Astrocyte (in vitro differentiated cells and primary cell): ENCODE data around the gene GP1BA. TPM values are rescaled to one million over a fixed set of nuclear protein-coding genes. Genes with fewer than 3 reads are reported as not detected.
A peak's percentile ranks its signal among the peaks of the same experiment; 100 is the strongest.
"Not testable (repeated sequence)": the region's sequence is repeated elsewhere in the genome, so short reads cannot be mapped to it uniquely, and the experiment has no call there.

Experiments used
- DNase-seq: peaks from one replicate; pipeline ENCODE4 v3.0.0-alpha.2; 2010; ENCODE audit warnings: low read depth
- FAIRE-seq: peaks from 2 replicates; lab custom pipeline; 2011; peaks lifted over from hg19 to GRCh38; lab: Jason Lieb, UNC
- H2AFZ ChIP-seq: 2 replicates; pipeline ENCODE4 v1.6.0; 2012; ENCODE audit warnings: low read depth, low read length, inconsistent platforms
- H3K27ac ChIP-seq: 2 replicates; pipeline ENCODE4 v1.5.1; 2011; ENCODE audit warnings: low read depth, low read length, inconsistent platforms
- H3K27me3 ChIP-seq: 2 replicates; pipeline ENCODE4 v1.6.0; 2011; ENCODE audit warnings: low read length, inconsistent platforms; ENCODE audit not compliant: insufficient read depth
- H3K36me3 ChIP-seq: 2 replicates; pipeline ENCODE4 v1.5.1; 2011; ENCODE audit warnings: low read length, inconsistent platforms; ENCODE audit not compliant: insufficient read depth
- H3K4me1 ChIP-seq: 2 replicates; pipeline ENCODE4 v1.5.1; 2011; ENCODE audit warnings: low read length, inconsistent platforms; ENCODE audit not compliant: insufficient read depth
- H3K4me2 ChIP-seq: 2 replicates; pipeline ENCODE4 v1.6.0; 2012; ENCODE audit warnings: low read length, inconsistent platforms
- H3K4me3 ChIP-seq: 2 replicates; pipeline ENCODE4 v1.5.1; 2011; ENCODE audit warnings: low read depth, mild to moderate bottlenecking, low read length, inconsistent platforms; ENCODE audit not compliant: insufficient read depth
- H3K79me2 ChIP-seq: 2 replicates; pipeline ENCODE4 v1.6.0; 2012; ENCODE audit warnings: mild to moderate bottlenecking, low read length, inconsistent platforms; ENCODE audit not compliant: insufficient read depth
- H3K9ac ChIP-seq: 2 replicates; pipeline ENCODE4 v1.6.0; 2012; ENCODE audit warnings: mild to moderate bottlenecking, low read length, inconsistent platforms
- H3K9me3 ChIP-seq: 2 replicates; pipeline ENCODE4 v1.5.1; 2012; ENCODE audit warnings: low read depth, mild to moderate bottlenecking, low read length, inconsistent platforms; ENCODE audit not compliant: insufficient read depth
- H4K20me1 ChIP-seq: 2 replicates; pipeline ENCODE4 v1.6.0; 2012; ENCODE audit warnings: low read length, inconsistent platforms; ENCODE audit not compliant: insufficient read depth
- H3K27ac Mint-ChIP-seq: one replicate; pipeline ENCODE4 v1.8.0; 2021; ENCODE audit warnings: mild to moderate bottlenecking, mixed read lengths; ENCODE audit not compliant: unreplicated experiment
- H3K27me3 Mint-ChIP-seq: one replicate; pipeline ENCODE4 v1.8.0; 2021; ENCODE audit warnings: low read depth, mixed read lengths; ENCODE audit not compliant: unreplicated experiment
- H3K36me3 Mint-ChIP-seq: one replicate; pipeline ENCODE4 v1.8.0; 2021; ENCODE audit warnings: low read depth, mixed read lengths; ENCODE audit not compliant: unreplicated experiment
- H3K4me1 Mint-ChIP-seq: one replicate; pipeline ENCODE4 v1.8.0; 2021; ENCODE audit warnings: low read depth, mixed read lengths; ENCODE audit not compliant: unreplicated experiment
- H3K4me3 Mint-ChIP-seq: one replicate; pipeline ENCODE4 v1.8.0; 2021; ENCODE audit warnings: mild to moderate bottlenecking, moderate library complexity, mixed read lengths; ENCODE audit not compliant: unreplicated experiment
- H3K9me3 Mint-ChIP-seq: one replicate; pipeline ENCODE4 v1.8.0; 2021; ENCODE audit warnings: mild to moderate bottlenecking, mixed read lengths; ENCODE audit not compliant: unreplicated experiment
- EZH2 ChIP-seq: IDR thresholded peaks from 2 replicates; pipeline ENCODE4 v1.6.1; 2012; ENCODE audit warnings: mild to moderate bottlenecking, low read length, inconsistent platforms; ENCODE audit not compliant: insufficient read depth
- total RNA-seq: library from RNA; stranded (reverse); gene quantifications from 2 replicates; pipeline ENCODE4 v1.2.1, GENCODE V29; 2021
- TF ChIP-seq, protein P1 (sequence below): IDR thresholded peaks from 2 replicates; pipeline ENCODE4 v1.5.1; 2011; ENCODE audit warnings: low read depth, mild to moderate bottlenecking, inconsistent platforms, low read length, moderate library complexity; ENCODE audit not compliant: insufficient read depth

The GP1BA gene
- total RNA-seq, 1 donor from 2014 or later: 0.09 TPM

DNA sequence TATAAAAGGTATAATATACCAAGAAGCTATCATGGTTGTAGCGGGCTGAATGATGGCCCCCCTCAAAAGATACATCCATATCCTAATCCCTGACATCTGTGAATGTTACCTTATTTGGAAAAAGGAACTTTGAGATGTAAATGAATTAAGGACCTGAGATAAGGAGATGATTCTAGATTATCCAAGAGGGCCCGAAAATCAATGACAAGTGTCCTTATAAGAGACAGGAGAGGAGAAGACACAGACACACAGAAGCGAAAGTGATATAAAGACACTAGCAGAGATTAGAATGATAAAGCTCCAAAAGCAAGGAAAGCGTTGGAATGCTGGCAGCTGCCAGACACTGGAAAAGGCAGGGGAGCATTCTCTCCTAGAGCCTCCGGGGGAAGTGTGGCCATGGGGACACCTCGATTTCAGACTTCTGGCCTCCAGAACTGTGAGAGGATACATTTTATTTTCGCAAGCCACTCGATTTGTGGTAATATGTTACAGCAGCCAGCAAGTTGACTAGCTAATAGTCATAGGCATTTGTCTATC is 12.5 kb upstream of the GP1BA start:
- no peaks in the 10 kb centered on the region for H3K36me3 Mint-ChIP-seq
- no peak overlapping the region for H3K4me2 ChIP-seq
- no peak overlapping the region for H3K9ac ChIP-seq
- H3K27ac Mint-ChIP-seq: no peak overlapping the region
- H3K27me3 Mint-ChIP-seq: no peaks in the 10 kb centered on the region
- TF ChIP-seq EZH2: no peak
- TF ChIP-seq, protein P1, sequence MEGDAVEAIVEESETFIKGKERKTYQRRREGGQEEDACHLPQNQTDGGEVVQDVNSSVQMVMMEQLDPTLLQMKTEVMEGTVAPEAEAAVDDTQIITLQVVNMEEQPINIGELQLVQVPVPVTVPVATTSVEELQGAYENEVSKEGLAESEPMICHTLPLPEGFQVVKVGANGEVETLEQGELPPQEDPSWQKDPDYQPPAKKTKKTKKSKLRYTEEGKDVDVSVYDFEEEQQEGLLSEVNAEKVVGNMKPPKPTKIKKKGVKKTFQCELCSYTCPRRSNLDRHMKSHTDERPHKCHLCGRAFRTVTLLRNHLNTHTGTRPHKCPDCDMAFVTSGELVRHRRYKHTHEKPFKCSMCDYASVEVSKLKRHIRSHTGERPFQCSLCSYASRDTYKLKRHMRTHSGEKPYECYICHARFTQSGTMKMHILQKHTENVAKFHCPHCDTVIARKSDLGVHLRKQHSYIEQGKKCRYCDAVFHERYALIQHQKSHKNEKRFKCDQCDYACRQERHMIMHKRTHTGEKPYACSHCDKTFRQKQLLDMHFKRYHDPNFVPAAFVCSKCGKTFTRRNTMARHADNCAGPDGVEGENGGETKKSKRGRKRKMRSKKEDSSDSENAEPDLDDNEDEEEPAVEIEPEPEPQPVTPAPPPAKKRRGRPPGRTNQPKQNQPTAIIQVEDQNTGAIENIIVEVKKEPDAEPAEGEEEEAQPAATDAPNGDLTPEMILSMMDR: no peak
- H2AFZ ChIP-seq: no peak overlapping the region
- no peak for FAIRE-seq
- no peaks in the 10 kb centered on the region for H3K27me3 ChIP-seq
- H3K4me1 ChIP-seq: no peaks in the 10 kb centered on the region
- peaks cover 2% of the 10 kb centered on the region for H3K9me3 Mint-ChIP-seq
- H4K20me1 ChIP-seq: no peaks in the 10 kb centered on the region
- no peak overlapping the region for H3K4me3 ChIP-seq
- no peaks in the 10 kb centered on the region for H3K9me3 ChIP-seq
- H3K79me2 ChIP-seq: no peaks in the 10 kb centered on the region
- H3K4me3 Mint-ChIP-seq: no peak overlapping the region
- H3K36me3 ChIP-seq: no peaks in the 10 kb centered on the region
- no peak for DNase-seq
- no peaks in the 10 kb centered on the region for H3K4me1 Mint-ChIP-seq
- H3K27ac ChIP-seq: no peak overlapping the region

DNA sequence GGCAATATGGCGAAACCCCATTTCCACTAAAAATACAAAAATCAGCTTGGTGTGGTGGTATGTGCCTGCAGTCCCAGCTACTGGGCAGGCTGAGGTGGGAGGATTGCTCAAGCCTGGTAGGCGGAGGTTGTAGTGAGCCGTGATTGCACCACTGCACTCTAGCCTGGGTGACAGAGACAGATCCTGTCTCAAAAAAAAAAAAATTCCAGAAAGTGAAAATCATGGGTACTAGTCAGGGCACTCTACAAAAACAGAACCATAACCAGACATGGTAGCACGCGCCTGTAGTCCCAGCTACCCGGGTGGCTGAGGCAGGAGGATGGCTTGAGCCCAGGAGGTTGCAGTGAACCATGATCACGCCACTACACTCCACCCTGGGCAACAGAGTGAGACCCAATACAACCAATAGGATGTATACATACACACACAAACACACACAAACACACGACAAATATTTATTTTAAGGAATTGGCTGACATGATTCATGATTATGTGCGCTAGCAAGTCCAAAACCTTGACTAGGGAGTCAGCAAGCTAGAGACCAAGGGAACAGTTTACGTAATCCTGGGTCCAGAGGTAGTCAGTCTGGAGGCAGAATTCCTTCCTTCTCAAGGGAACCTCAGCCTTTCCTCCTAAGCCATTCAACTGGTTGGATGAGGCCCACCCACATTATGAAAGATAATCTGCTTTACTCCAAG is 11.6 kb upstream of the GP1BA start:
- Mint-ChIP-seq H3K4me1 (no peaks in the 10 kb centered on the region), H3K27ac (peak overlapping the region; percentile 12), H3K36me3 (no peaks in the 10 kb centered on the region), H3K4me3 (no peak overlapping the region), H3K27me3 (no peaks in the 10 kb centered on the region), H3K9me3 (peaks cover 2% of the 10 kb centered on the region)
- Histone ChIP-seq H3K36me3 (no peaks in the 10 kb centered on the region), H3K4me2 (no peak overlapping the region), H3K4me1 (no peaks in the 10 kb centered on the region), H2AFZ (no peak overlapping the region), H3K79me2 (no peaks in the 10 kb centered on the region), H3K27me3 (no peaks in the 10 kb centered on the region), H3K9me3 (no peaks in the 10 kb centered on the region), H4K20me1 (no peaks in the 10 kb centered on the region), H3K4me3 (no peak overlapping the region), H3K27ac (no peak overlapping the region), H3K9ac (no peak overlapping the region)
- TF ChIP-seq, protein P1: no peak
- no peak for TF ChIP-seq EZH2
- FAIRE-seq (no peak), DNase-seq (no peak)

DNA sequence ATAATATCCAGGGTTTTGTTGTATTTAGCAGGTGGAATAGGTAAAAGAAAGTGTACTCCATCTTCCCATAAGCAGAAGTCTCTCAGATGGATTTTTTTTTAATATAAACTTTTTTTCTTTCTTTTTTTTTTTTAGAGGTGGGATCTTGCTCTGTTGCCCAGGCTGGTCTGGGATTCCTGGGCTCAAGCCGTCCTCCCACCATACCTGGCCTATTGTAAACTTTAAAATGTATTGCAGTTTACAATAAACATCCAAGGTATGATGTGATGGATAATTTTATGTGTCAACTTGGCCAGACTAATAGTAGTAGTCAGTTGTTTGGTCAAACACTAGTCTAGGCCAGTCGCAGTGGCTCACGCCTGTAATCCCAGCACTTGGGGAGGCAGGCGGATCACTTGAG is 10.8 kb upstream of the GP1BA start:
- no peak overlapping the region for H3K9ac ChIP-seq
- H3K27ac Mint-ChIP-seq: no peak overlapping the region
- no peaks in the 10 kb centered on the region for H3K9me3 ChIP-seq
- no peak overlapping the region for H3K27ac ChIP-seq
- H3K4me3 Mint-ChIP-seq: no peak overlapping the region
- H3K4me1 Mint-ChIP-seq: no peaks in the 10 kb centered on the region
- H3K4me2 ChIP-seq: no peak overlapping the region
- no peak overlapping the region for H3K4me3 ChIP-seq
- H3K79me2 ChIP-seq: no peaks in the 10 kb centered on the region
- DNase-seq: no peak
- FAIRE-seq: no peak
- no peaks in the 10 kb centered on the region for H3K36me3 ChIP-seq
- no peaks in the 10 kb centered on the region for H3K27me3 ChIP-seq
- no peaks in the 10 kb centered on the region for H3K36me3 Mint-ChIP-seq
- TF ChIP-seq, protein P1: no peak
- TF ChIP-seq EZH2: no peak
- H4K20me1 ChIP-seq: no peaks in the 10 kb centered on the region
- H2AFZ ChIP-seq: no peak overlapping the region
- H3K4me1 ChIP-seq: no peaks in the 10 kb centered on the region
- no peaks in the 10 kb centered on the region for H3K27me3 Mint-ChIP-seq
- peaks cover 2% of the 10 kb centered on the region for H3K9me3 Mint-ChIP-seq

DNA sequence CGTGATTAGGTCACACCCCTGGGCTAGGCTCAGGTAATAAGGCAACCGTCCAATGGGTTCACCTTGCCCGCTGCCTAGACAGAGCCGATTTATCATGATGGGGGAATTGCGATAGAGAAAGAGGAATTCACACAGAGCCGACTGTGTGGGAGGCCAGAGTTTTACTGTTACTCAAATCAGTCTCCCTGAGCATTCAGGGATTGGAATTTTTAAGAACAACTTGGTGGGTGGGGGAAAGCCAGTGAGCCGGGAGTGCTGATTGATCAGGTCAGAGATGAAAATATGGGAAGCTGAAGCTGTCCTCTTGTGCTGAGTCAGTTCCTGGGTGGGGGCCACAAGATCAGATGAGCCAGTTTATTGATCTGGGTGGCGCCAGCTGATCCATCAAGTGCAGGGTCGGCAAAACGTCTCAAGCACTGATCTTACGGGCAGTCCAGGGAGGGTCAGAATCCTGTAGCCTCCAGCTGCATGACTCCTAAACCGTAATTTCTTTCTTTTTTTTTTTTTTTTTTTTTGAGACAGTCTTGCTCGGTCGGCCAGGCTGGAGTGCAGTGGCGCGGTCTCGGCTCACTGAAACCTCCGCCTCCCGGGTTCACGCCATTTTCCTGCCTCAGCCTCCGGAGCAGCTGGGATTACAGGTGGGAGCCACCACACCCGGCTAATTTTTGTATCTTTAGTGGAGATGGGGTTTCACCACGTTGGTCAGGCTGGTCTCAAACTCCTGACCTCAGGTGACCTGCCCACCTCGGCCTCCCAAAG is 5.3 kb upstream of the GP1BA start:
- H3K36me3 ChIP-seq, H4K20me1 ChIP-seq, DNase-seq, H2AFZ ChIP-seq, H3K4me2 ChIP-seq, H3K4me3 Mint-ChIP-seq, H3K4me1 ChIP-seq, H3K27me3 Mint-ChIP-seq, H3K27me3 ChIP-seq, H3K27ac ChIP-seq, H3K9ac ChIP-seq, FAIRE-seq, H3K79me2 ChIP-seq, H3K4me1 Mint-ChIP-seq, H3K27ac Mint-ChIP-seq, H3K9me3 ChIP-seq, H3K9me3 Mint-ChIP-seq, H3K4me3 ChIP-seq: not testable (repeated sequence)
- peaks cover 13% of the 10 kb centered on the region for H3K36me3 Mint-ChIP-seq
